HepG2 (cell line): ENCODE results near the gene PPP2R5D. TPM values are rescaled to one million over a fixed set of nuclear protein-coding genes. Genes with fewer than 3 reads are reported as not detected.

Source experiments
- ATAC-seq: fragments of 200-7000 bp; cut with Tn5 transposase; 3 replicates; pipeline ENCODE4 v1.9.1; 2020; ENCODE audit warnings: mild to moderate bottlenecking, moderate library complexity
- BruUV-seq: library from RNA; stranded (reverse); fragments of 400-500 nt; replicated peaks from 2 replicates; lab custom pipeline; 2021; lab: Mats Ljungman, UMichigan
- CTCF ChIA-PET: fragments of 300-600 bp; formaldehyde crosslinking; extraction: SDS; loops from one replicate; lab custom pipeline; 2021; ENCODE audit warnings: low total read pairs, inconsistent platforms, low intra/inter-chr PET ratio; lab: Yijun Ruan, JAX
- POLR2A ChIA-PET: fragments of 350-600 bp; sonication (Branson Sonifier 250); formaldehyde crosslinking; loops from one replicate; lab custom pipeline; 2020; ENCODE audit warnings: antibody characterized with exemption, inconsistent platforms; lab: Yijun Ruan, JAX
- DNase-seq: peaks from one replicate; pipeline ENCODE4 v3.0.0-alpha.2; 2015; ENCODE audit warnings: low spot score
- FAIRE-seq: peaks from 3 replicates; lab custom pipeline; 2011; peaks lifted over from hg19 to GRCh38; lab: Jason Lieb, UNC
- H2AFZ ChIP-seq: one replicate; pipeline ENCODE4 v1.6.1; 2011; ENCODE audit warnings: low read length, inconsistent platforms
- H3K27ac ChIP-seq: fragments of 300-600 bp; 3 replicates; pipeline ENCODE4 v1.8.0; 2011; ENCODE audit warnings: mixed run types, mild to moderate bottlenecking, mixed read lengths, low read length, inconsistent platforms; ENCODE audit not compliant: insufficient read depth; ENCODE audit errors: extremely low read length
- H3K27me3 ChIP-seq, 2 experiments: fragments of 200-600 bp in 1 of 2; 2 replicates in 1 of 2; 3 replicates in 1 of 2; pipeline versions ENCODE4 v1.6.0 to v1.8.0; 2011; ENCODE audit warnings: low read length in 2 of 2, mild to moderate bottlenecking in 2 of 2, moderate library complexity in 2 of 2, inconsistent platforms in 1 of 2; ENCODE audit not compliant: insufficient read depth in 2 of 2, control insufficient read depth in 1 of 2
- H3K36me3 ChIP-seq, 2 experiments: fragments of 200-600 bp in 1 of 2; replicated peaks in 1 of 2; 2 replicates in 1 of 2; 3 replicates in 1 of 2; pipeline versions ENCODE4 v1.5.1 to v1.8.0; 2011; ENCODE audit warnings: low read length in 2 of 2, inconsistent platforms in 1 of 2; ENCODE audit not compliant: insufficient read depth in 2 of 2, control insufficient read depth in 1 of 2
- H3K4me1 ChIP-seq: 2 replicates; pipeline ENCODE4 v1.5.1; 2012; ENCODE audit warnings: low read length, inconsistent platforms; ENCODE audit not compliant: insufficient read depth
- H3K4me2 ChIP-seq: 2 replicates; pipeline ENCODE4 v1.6.0; 2011; ENCODE audit warnings: low read depth, low read length, inconsistent platforms
- H3K4me3 ChIP-seq, 3 experiments: fragments of 200-600 bp in 1 of 3; sonication (generic), shearing (Covaris generic) in 1 of 3; replicated peaks in 1 of 3; 2 replicates each; pipeline ENCODE4 v1.5.1; 2011 to 2016; ENCODE audit warnings: low read length in 3 of 3, inconsistent platforms in 2 of 3, low read depth in 2 of 3, mild to moderate bottlenecking in 2 of 3, control low read depth in 1 of 3, mixed read lengths in 1 of 3; ENCODE audit not compliant: insufficient read depth in 1 of 3
- H3K79me2 ChIP-seq: one replicate; pipeline ENCODE4 v1.6.1; 2011; ENCODE audit warnings: low read length, inconsistent platforms; ENCODE audit not compliant: insufficient read depth
- H3K9ac ChIP-seq: 2 replicates; pipeline ENCODE4 v1.6.0; 2011; ENCODE audit warnings: mild to moderate bottlenecking, low read depth, low read length, inconsistent platforms; ENCODE audit not compliant: insufficient read depth
- H3K9me3 ChIP-seq: 2 replicates; pipeline ENCODE4 v1.5.1; 2012; ENCODE audit warnings: mild to moderate bottlenecking, low read length
- H4K20me1 ChIP-seq: 2 replicates; pipeline ENCODE4 v1.6.0; 2011; ENCODE audit warnings: inconsistent platforms, mild to moderate bottlenecking, low read length, moderate library complexity; ENCODE audit not compliant: insufficient read depth
- FOXA1 ChIP-seq, 2 experiments: fragments of 450-650 bp in 1 of 2; sonication (generic) in 1 of 2; formaldehyde crosslinking in 1 of 2; IDR thresholded peaks; 2 replicates each; pipeline versions ENCODE4 v1.4.0 to v1.6.1; 2016 to 2020; ENCODE audit warnings: missing genetic modification reagents in 1 of 2
- HMG20B ChIP-seq: conservative IDR thresholded peaks from 2 replicates; pipeline ENCODE4 v1.6.1; 2016; ENCODE audit warnings: missing genetic modification reagents, missing compliant biosample characterization
- HNF1A ChIP-seq, 2 experiments: sonication (generic) in 1 of 2; formaldehyde crosslinking in 1 of 2; IDR thresholded peaks; 2 replicates each; pipeline versions ENCODE4 v1.4.0 to v1.6.1; 2016 to 2020; ENCODE audit warnings: borderline replicate concordance in 1 of 2, low read depth in 1 of 2, mild to moderate bottlenecking in 1 of 2, missing genetic modification reagents in 1 of 2
- JUND ChIP-seq: sonication (generic); formaldehyde crosslinking; IDR thresholded peaks from 2 replicates; pipeline ENCODE4 v1.8.0; 2022; ENCODE audit warnings: mild to moderate bottlenecking, missing genetic modification reagents
- MXD1 ChIP-seq: sonication (generic); formaldehyde crosslinking; IDR thresholded peaks from 2 replicates; pipeline ENCODE4 v1.4.0; 2020; ENCODE audit warnings: mild to moderate bottlenecking, missing genetic modification reagents
- RARA ChIP-seq: IDR thresholded peaks from 2 replicates; pipeline ENCODE4 v1.6.1; 2016; ENCODE audit warnings: missing genetic modification reagents, missing compliant biosample characterization
- RBAK ChIP-seq: sonication (generic); formaldehyde crosslinking; IDR thresholded peaks from 2 replicates; pipeline ENCODE4 v1.5.1; 2020; ENCODE audit warnings: mild to moderate bottlenecking, missing genetic modification reagents
- RBM22 ChIP-seq: fragments of 200-400 bp; formaldehyde crosslinking; optimal IDR thresholded peaks from 2 replicates; pipeline ENCODE3; 2017; ENCODE audit warnings: mild to moderate bottlenecking, low read length, moderate library complexity
- SOX6 ChIP-seq, 2 experiments: fragments of 450-650 bp in 1 of 2; sonication (generic) in 1 of 2; formaldehyde crosslinking in 1 of 2; IDR thresholded peaks; 2 replicates each; pipeline versions ENCODE4 v1.4.0 to v1.6.1; 2017 to 2020; ENCODE audit warnings: antibody characterized with exemption in 1 of 2, mild to moderate bottlenecking in 1 of 2, missing genetic modification reagents in 1 of 2
- ZFP82 ChIP-seq: sonication (generic); formaldehyde crosslinking; IDR thresholded peaks from 2 replicates; pipeline ENCODE4 v1.5.1; 2020; ENCODE audit warnings: mild to moderate bottlenecking, missing genetic modification reagents, borderline replicate concordance
- ZNF33B ChIP-seq: sonication (generic); formaldehyde crosslinking; IDR thresholded peaks from 2 replicates; pipeline ENCODE4 v1.5.1; 2020; ENCODE audit warnings: mild to moderate bottlenecking, missing genetic modification reagents
- ZNF484 ChIP-seq: sonication (generic); formaldehyde crosslinking; IDR thresholded peaks from 2 replicates; pipeline ENCODE4 v1.5.1; 2020; ENCODE audit warnings: mild to moderate bottlenecking, low read depth, missing genetic modification reagents, borderline replicate concordance
- ZNF691 ChIP-seq: sonication (generic); formaldehyde crosslinking; IDR thresholded peaks from 2 replicates; pipeline ENCODE4 v1.4.0; 2020; ENCODE audit warnings: missing genetic modification reagents, low read depth, mild to moderate bottlenecking, borderline replicate concordance
- WGBS: methylation state at CpG from one replicate; pipeline ENCODE4 v1.1.6; 2017; ENCODE audit warnings: low lambda C conversion rate; 5-methylcytosine and 5-hydroxymethylcytosine counted together
- in situ Hi-C: cut with HindIII; loops from 2 replicates; pipeline ENCODE4 v1.10.0; 2017; ENCODE audit warnings: low pct_unique_long_range_greater_than_20kb; ENCODE audit not compliant: extremely low pct_ligation_motif_present
- intact Hi-C: fragments of 100-400 bp; cut with micrococcal nuclease; formaldehyde crosslinking; loops from one replicate; pipeline ENCODE4 v1.10.0; 2022; ENCODE audit not compliant: unreplicated experiment
- polyA plus RNA-seq, 8 experiments: library from polyadenylated mRNA; depleted of rRNA in 3 of 8; stranded (reverse) in 7 of 8; unstranded in 1 of 8; fragments of >200 nt; fragmentation: Illumina TruSeq in 4 of 8; extraction: Trizol in 4 of 8; gene quantifications; 2 replicates each; pipeline versions ENCODE4 v1.2.1 to v1.2.3, GENCODE V29; 2011 to 2016; ENCODE audit warnings: low read depth in 4 of 8, missing spikeins in 1 of 8, mixed read lengths in 1 of 8; ENCODE audit not compliant: insufficient read depth in 1 of 8
- total RNA-seq, 5 experiments: library from RNA; depleted of rRNA; stranded (reverse); fragments of >200 nt; fragmentation: Illumina TruSeq; extraction: Trizol; gene quantifications; 2 replicates each; pipeline ENCODE4 v1.2.3, GENCODE V29; 2016; ENCODE audit warnings: low read depth in 1 of 5

Gene PPP2R5D
- total and polyA plus RNA-seq, 2 of the 13 experiments (the other 11 are each of a cell fraction or from before 2014, with no cell fraction given), result 53.7 to 60.4 TPM

- TF ChIP-seq FOXA1 (IDR thresholded peaks at IDR 0.05), result no peak
- 0 out of 2 replicates have a peak, but pooled peaks have one; percentile 25 for TF ChIP-seq FOXA1 (CRISPR knock-in tag; IDR thresholded peaks at IDR 0.05)
- TF ChIP-seq SOX6 (IDR thresholded peaks at IDR 0.05), result no peak
- no peak for TF ChIP-seq SOX6 (CRISPR knock-in tag; IDR thresholded peaks at IDR 0.05)
- TF ChIP-seq ZFP82, result no peak
- 0 out of 2 replicates have a peak, but pooled peaks have one; percentile 0 for TF ChIP-seq MXD1 (CRISPR knock-in tag)
- peak; percentile 32; the same call in 1 of the 2 replicates for TF ChIP-seq RARA
Observed at GRCh38 chr6:42937548-42938427, 46.6 kb upstream of the PPP2R5D start (continued).

GRCh38 chr6:42938428-42938796, 46.0 kb upstream of the PPP2R5D start:
- peaks cover 65% of the 10 kb centered on the region for H3K4me1 ChIP-seq
- no peaks in the 10 kb centered on the region for H3K9me3 ChIP-seq
- BruUV-seq, result no TSS peak
- H4K20me1 ChIP-seq, result no peaks in the 10 kb centered on the region
- POLR2A ChIA-PET, result interaction anchor here (1.0 to 5.0 kb wide), 9 partner anchors 9 to 59 kb away, joined by 3 to 56 read pairs (median 6); partner anchors contain the start of genes CNPY3, GNMT, PEX6 and PPP2R5D
- peak overlapping the region; percentile 81 for H3K27ac ChIP-seq
- DNase-seq (no peak), ATAC-seq (no peak), FAIRE-seq (no peak)
- in situ Hi-C loops, result no loop called here
- TF ChIP-seq JUND (no peak), HMG20B (CRISPR knock-in tag) (no peak), RBAK (CRISPR knock-in tag) (0 out of 2 replicates have a peak, but pooled peaks have one; percentile 22), ZNF484 (CRISPR knock-in tag) (0 out of 2 replicates have a peak, but pooled peaks have one; percentile 53), RBM22 (peak; percentile 23), HNF1A (IDR thresholded peaks at IDR 0.05; ENCODE audit: low read depth) (no peak), HNF1A (CRISPR knock-in tag; IDR thresholded peaks at IDR 0.05; ENCODE audit: borderline replicate concordance) (no peak), ZNF33B (CRISPR knock-in tag) (peak; percentile 72; the same call in 1 of the 2 replicates), ZNF691 (peak; percentile 86)
- TF ChIP-seq, all 625 proteins: peak for 5
- Histone ChIP-seq H3K4me2 (no peak overlapping the region), H3K36me3 (peaks cover 13 to 41% of the 10 kb centered on the region in 2 experiments), H3K4me3 (no peak overlapping the region), H2AFZ (no peak overlapping the region), H3K79me2 (peaks cover 6% of the 10 kb centered on the region), H3K9ac (no peak overlapping the region), H3K27me3 (no peaks in the 10 kb centered on the region)
- intact Hi-C loops, result loop anchor here (5.0 kb wide), 1 partner anchor 36 kb away; no protein-coding TSS in a partner anchor
- CTCF ChIA-PET, result interaction anchor here (1.2 kb wide), 1 partner anchor 25 kb away, joined by 3 read pairs; no protein-coding TSS in a partner anchor
- 87% methylated on average over 5 of the region's 5 CpGs for WGBS
